HPDE6-E6E7 (cell line): ENCODE results near the gene OSBPL2.

ENCODE experiments used
- DNase-seq: peaks from one replicate; pipeline ENCODE4 v3.0.0; 2011; ENCODE audit warnings: missing footprints; ENCODE audit errors: extremely low spot score

OSBPL2 gene

DNA sequence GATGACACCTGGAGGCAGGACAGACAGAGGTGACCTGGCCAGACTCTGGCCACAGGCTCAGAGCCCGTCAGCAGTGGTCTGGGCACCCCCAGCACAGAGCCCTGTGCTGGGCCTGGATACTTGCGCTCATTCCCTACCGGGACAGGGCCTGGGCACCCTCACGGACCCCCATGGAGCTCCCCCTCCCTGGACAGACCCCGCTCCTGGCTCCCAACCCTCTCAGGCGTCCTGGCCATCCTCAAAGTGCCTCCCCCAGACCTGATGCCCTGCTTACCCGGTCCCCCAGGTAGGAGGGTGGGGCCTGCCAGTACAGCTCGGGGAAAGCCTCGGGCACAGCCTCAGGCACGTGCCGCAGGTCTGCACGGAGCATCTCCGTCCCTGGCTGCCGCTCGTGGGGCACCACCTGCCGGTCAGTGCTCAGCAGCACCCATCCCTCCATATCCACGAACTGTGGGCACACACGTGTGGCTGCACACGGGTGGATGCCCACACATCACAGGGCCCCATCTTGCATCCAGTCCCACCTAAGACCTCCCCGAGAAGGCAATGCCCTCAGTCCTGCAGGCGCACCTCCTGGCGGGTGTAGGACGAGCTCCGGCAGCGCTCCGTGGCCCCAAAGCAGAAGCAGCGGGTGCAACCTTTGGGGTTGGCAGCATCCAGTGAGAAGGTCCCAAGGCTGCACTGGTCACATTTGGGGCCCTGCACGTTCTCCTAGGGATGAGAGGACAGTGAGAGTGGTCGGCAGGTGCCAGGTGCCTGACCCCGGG lies 88.8 kb downstream of the OSBPL2 start:
- no peak for DNase-seq

DNA sequence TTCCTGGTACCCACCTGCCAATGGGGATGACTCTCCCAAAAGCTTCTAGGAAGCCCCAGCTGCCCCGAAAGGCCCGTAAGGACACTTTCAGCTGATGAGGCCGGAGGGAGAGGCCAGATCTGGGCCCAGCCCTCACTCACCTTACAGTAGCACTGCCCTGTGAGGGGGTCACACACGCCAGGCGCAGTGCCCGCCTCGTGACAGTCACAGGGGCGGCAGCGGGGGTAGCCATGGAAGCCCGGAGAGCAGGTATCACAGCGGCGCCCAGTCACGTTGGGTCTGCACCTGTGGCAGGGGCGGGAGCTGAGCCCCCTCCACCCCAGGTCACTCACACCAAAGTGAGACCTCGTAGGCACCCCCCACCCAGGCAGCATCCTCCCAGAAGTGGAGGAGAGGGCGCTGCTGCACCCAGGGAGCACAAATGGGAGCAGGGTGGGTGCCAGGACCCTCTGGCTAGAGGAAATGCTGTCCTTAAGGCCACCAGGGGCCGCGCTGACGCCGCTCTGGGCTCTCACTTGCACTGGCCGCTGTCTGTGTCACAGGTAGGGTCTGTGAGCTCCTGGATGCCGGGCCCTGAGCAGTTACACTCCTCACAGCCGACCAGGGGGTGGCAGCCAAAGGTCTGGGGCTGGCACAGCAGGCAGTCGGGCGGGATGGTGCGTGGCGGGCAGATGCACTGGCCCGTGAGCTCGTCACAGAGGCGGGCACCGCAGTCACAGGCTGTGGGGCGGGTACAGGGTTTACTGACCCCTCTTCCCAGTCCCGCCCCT lies 89.6 kb downstream of the OSBPL2 start:
- DNase-seq = no peak

DNA sequence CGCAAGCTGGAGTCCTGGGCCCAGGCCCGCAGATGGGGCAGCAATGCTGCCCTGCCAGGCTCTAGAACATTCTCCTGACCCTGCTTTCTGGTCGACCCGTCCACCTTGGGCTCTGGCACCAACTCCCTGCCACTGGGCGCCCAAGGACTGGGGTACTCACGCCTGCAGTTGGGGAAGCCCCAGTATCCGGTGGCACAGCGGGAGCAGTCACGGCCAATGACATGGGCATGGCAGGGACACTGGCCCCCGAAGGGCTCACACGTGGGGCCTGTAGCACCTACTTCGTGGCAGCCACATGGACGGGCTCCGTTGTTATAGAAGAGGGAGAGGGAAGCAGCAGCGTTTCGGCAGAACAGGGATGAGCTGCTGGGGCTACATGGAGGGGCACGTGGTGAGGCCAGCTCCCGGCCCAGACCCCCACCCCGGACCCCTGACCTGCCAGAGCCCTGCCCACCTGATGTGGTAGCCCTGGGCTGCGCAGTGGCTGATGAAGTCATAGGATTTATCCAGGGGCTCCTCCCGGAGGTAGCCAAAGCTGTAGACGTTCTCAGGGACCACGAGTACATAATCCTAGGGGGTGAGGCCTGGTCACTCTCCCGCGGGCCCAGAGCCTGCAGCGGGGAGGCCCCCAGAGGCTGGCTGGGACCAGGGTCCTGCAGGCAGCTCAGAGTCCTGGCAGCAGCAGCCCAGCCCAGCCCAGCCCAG lies 90.5 kb downstream of the OSBPL2 start:
- DNase-seq = no peak

DNA sequence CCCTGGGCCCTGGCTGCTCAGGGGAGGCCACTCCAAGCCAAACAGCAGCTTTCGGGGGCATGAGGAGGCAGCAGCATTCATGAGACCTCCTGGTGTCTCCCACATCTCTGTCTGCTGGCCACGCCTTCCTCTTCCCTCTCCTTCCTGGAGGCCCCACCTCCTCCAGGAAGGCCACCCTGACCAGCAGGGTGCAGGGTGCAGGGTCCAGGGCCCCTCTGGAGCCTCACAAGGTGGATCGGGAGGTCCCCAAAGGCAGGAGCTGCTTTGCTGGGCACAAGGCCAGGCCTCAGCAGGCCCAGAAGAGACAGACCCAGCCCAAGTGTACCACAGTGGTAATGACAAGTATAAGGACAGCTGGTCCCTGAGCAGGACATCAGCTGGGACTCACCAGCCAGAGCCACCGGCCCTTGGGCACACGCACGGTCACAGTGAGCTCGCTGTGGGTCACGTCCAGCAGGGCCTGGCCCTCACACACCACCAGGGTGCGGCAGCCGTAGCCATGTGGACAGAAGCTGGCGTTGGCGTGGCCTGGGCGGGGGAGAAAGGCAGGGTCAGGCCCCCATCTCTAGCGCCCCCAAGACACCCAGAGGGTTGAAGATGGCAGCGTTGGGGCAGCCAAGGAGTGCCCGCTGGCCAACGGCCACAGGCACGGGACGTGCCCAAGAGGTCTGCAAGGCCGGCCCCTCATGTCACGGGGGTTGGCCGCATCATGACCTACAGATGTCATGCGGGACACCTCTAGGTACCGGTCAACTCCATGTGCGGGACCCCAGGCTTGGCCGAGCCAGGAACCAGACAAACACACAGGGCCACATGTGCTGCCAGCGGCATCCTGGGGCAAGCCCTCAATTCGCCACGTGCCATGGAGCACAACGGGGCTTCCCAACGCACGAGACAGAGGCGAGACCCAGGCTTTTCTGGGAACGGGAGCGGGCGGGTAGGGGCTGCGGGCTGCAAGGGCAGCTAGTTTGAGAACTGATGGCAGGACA lies 91.4 kb downstream of the OSBPL2 start:
- DNase-seq = no peak

DNA sequence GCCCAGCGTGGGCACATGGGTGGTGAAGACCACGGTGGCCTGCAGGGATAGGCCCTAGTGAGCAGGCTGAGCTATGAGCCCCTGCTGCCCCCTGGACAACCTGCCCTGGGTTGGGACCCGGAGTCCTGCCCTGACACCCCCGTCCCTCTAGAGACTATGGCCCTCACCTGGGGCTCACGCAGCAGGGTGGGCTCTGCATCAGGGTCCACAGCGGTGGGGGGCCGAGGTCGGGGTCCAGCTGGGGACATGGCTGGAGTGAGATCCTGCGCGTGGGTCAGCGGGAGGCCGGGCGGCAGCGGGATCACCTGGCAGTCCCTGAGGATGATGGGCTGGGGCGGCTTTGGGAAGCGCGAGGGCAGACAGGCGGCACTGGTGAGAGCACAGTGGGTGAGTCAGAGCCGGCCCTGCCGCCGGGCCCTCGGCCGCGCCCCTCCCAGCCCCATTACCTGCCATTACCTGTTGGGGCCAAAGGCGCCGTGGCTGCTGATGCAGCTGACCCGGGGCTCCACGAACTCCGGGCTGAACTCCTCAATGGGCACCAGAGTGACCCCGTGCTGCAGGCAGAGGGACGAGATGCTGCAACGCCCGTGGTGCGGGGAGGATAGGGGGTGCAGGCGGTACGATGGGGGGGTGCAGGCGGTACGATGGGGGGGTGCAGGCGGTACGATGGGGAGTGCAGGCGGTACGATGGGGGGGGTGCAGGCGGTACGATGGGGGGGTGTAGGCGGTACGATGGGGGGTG lies 92.4 kb downstream of the OSBPL2 start:
- no peak for DNase-seq

DNA sequence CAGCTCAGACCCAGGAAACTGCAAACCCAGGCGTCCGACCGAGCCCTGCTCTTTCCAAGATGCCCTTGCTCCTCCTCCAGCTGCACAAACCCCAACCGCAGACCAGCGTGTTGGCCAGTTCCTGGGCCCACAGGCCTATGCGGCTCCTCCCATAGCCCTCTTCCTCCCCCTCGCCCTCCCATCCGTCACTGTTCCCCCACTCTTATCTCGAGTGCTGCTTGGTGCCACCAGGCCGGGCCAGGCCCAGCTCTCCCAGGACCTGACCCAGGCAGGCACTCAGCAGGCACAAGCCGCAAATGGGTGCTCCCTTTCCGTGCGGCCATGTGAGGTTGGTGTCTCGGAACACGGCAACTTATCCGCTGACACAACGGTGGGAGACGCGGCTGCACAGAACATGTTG lies 93.0 kb downstream of the OSBPL2 start:
- no peak for DNase-seq

DNA sequence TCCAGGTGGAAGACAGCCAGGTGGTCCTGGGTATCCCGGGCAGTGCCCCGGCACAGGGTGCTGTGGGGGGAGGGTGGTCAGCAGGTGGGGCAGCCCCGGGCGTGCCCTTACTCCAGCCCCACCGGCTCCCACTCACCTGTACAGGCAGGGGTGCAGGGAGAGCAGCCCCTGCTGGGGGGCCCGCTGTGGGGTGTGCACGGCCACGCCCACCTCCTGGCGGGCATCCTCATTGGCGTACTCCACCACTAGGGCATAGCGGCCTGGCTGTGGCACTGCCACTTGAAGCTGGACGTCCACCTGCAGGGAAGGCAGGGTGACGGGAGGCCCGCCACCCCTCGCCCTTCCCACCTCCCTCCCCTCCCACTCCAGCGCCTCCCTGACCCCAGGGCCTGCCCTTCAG lies 94.1 kb downstream of the OSBPL2 start:
- DNase-seq = no peak

DNA sequence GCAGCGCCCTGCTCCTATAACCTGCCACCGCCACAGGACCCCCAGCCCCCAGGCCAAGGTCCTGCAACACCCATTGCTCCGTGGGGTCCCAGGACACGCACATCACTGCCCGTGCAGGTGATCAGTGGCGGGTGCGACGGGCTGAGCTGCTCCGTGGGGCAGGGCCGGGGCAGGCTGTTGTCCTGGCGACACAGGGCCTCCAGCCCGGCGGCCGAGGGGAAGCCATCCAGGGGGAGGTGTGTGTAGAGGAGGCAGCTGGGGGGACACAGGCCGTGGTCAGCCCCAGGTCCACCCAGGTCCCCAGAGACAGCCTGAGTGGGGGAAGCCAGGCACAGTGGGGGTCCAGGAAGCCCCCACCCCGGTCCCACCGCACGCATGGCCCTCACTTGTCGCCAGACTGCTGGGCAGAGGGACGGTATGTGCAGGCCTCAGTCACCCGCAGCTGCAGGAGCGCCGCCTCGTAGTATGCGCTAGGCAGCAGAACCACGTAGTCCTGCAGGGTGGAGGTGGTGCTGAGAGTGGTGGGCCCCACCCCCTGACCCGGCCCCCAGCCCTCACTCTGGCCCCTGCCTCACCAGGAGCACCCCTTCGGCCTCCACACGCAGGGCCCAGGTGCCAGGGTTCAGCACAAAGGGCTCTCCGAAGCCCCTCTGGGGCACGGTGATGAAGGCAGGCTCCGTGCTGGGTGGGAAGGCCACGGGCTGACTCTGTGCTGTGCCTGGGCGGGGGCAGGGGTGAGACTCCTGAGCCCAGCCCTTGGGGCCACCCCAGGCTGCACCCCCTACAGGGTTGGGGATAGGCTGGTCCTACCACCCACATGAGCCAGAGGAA lies 94.9 kb downstream of the OSBPL2 start:
- no peak for DNase-seq

DNA sequence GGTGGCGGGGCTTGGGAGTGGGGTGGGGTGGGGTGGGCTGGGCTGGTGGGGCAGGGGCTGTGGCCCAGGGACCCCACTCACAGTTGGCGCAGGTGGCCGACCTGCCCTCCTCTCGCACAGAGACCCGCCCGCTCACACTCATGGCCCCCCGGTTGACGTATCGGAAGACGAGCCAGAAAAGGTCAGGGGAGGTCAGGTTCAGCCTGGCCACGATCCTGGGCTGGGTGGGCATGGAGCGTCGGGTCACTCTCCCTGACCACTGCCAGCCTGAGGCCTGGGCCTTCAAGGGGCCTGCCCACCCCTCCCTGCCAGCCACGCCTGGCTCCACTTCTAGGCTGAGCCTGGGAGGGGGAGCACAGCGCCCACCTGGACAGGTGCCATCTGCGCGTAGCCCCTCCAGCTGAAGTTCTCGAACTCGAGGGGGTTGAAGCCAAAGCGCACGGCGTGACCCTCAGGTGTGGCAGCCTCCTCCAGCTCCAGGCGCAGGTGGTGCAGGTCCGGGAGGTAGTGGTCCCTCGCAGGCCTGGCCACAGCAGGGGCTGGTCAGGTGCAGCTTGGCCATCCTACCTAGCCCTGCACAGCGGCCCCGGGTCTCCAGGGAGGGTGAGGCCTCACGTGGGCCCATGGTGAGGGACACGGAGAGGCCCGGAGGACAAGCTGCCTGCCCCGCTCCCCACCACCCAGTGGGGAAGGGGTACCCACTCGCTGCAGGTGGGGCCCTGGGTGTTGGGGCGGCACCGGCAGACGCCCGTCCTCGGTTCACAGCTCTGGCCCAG lies 95.7 kb downstream of the OSBPL2 start:
- no peak for DNase-seq

DNA sequence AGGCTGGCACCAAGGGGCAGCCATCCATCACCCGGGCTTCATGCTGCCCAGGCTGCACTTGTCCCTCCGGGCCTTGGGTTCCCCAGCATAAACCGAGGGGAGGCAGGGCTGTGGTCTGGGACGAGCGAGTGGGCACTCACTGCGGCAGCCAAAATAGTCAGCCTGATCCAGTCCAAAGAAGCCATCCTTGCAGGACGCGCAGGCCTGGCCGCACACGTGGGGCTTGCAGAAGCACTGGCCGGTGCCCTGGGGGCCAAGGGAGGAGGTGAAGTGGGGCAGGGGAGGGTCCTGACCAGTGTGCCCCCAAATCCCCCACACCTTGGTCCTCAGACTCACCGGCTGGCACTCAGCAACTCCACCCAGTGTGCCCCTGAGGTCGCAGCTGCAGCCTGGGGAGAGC lies 96.6 kb downstream of the OSBPL2 start:
- no peak for DNase-seq

DNA sequence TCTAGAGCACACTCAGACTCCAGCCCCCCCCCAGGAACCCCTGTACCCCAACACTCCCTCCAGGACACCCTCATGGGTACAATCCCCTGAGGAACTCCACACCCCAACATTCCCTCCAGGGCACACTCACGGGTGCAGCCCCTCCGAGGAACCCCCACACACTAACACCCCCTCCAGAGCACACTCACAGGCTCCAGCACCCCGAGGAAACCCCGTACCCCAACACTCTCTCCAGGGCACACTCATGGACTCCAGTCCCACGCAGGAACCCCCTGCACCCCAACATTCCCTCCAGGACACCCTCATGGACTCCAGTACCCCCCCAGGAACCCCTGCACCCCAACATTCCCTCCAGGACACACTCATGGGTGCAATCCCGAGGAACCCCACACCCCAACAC lies 97.2 kb downstream of the OSBPL2 start:
- DNase-seq = no peak

DNA sequence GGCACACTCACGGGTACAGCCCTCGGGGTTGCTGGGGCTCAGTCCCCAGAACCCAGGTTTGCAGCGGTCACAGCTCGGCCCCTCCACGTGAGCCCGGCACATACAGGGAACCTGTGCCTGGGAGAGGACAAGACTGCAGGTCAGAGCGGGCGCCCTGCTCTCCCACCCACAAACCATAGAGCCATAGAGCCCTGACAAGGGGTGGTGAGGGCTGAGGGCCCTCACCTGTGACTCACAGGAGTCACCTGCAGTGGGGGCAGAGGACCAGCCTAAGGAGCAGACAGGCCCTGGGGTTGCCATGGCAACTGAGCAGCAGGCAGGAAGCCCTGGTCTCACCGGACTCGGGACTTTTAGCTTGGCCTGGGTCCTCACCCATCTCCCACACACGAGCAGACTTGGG lies 98.0 kb downstream of the OSBPL2 start:
- no peak for DNase-seq

DNA sequence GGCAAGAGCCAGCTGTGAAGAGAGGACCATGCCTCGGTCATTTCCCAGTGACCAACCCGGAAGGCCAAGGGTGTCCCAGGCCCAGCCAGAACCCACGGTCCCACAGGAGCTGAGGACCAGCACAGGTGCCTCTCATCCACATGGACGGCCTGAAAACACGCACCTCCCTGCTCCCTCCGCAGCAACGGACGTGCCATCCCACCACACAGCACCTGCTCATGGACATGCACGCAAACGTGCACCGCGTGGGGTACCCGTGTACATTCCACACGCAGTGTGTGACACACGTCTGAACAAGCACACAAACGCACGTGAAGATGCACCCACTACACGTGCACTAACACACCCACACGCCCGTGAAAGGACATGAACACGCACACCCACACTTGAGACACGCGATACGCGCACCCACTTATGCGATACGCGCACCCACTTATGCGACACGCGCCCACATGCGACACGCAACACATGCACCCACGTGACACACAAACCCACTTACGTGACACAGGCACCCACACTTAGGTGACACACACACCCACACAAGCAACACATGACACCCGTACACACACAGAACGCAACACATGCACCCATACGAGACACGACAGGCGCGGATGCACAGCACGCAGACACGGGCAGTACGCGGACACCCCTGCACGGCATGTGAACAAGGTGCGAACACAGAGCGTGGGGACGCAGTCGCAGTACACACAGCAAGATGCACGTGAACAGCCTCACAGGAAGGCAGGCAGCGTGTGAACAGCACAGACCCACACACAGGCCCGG lies 98.6 kb downstream of the OSBPL2 start:
- DNase-seq = no peak

DNA sequence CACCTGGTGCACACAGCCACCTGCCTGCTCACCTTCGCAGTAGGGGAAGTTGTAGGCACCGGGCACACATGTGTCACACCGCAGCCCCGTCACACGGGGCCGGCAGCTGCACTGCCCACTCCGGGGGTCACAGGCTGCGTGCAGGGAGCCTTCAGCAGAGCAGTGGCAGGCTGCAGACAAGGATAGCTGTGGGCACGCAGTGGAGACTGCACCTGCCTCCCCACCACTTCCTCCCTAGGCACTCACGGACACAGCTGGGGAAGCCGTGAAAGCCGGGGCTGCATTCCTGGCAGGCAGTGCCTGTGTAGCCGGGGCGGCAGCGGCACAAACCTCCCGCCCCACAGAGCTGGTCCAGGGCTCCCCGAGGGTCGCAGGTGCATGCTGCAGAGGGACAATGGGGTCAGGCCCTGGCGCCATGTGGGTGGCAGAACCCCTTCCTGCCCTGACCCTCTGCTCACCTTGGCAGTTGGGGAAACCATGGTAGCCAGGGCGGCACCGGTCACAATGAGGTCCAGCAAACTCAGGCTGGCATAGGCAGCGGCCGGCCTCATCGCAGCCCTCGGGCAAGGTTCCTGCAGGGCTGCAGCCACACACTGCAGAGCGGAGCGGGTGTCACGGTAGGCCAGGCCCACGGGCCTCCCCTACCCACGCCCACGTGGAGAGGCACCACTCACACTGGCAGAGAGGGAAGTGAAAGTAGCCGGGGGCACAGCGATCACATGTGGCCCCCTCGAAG lies 99.4 kb downstream of the OSBPL2 start:
- no peak for DNase-seq

DNA sequence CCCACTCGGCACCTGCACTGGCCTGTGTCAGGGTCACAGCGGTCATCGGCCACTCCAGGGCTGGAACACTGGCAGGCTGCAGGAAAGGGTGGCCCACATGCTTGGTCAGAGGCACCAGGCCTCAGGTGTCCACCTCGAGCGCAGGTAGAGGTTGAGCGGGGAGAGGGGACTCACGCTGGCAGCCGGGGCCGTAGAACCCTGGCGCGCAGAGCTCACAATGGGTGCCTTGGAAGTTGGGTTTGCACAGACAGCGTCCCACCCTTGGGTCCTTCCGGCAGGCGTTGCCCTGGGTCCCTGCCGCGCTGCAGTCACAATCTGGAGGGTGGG lies 99.9 kb downstream of the OSBPL2 start:
- no peak for DNase-seq

DNA sequence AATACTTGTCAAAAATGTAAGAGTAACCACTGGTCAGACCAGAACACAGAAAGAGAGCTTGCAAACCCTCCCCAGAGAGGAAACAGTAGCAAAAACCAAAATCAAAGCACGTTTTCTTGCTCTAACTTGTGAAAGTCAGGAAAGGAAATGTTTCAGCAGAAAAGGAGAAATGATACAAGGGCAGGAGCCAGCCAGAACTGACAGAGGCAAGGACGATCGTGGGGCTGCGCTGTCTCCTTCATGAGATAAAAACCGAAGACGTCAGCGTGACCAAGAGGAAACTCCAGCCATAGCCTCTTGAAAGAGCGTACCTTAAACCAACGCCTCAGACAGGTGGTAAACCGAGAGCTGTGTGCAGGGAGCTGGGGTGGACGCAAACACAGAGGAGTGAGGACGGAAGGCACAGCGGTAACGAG lies 101.3 kb downstream of the OSBPL2 start:
- no peak for DNase-seq

DNA sequence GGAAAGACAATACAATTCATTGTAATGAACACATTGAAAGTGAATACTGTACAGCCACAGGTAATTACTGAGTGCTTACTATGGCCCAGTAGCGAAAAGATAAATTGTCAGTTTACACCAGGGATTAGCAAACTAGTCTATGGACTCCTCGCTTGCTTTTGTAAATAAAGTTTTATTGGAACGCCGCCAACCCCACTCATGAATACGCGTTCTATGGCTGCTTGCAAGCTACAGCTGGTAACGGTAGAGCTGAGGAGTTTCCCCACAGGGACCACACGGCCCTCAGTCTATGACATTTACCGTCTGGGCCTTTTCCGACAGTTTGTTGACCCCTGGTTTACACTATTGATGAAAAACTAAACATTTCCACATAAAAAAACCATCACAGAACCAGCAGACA lies 104.6 kb downstream of the OSBPL2 start:
- no peak for DNase-seq

DNA sequence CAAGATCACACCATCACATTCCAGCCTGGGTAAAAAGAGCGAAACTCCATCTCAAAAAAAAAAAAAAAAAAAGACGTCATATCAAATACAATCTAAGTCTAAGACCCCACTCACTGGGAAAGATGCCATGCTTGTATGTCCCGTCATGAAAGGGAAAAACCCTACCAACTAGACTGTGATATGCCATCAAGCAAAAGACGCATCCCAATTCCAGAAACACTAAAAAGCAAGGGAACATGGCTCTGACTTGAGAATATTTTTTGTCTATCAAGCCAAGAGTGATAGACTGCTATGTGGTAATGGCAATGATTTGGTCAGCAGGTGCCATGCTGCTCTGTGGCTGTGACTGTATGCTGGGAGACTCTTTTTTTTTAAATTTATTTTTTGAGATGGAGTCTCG lies 105.8 kb downstream of the OSBPL2 start:
- no peak for DNase-seq
